A673 (cell line): Measurements from ENCODE around the gene OR2T1. TPM values are rescaled to one million over a fixed set of nuclear protein-coding genes. Genes with fewer than 3 reads are reported as not detected.

Experiments used
- BruUV-seq: library from RNA; stranded (reverse); fragments of 400-500 nt; replicated peaks from 2 replicates; lab custom pipeline; 2021; lab: Mats Ljungman, UMichigan
- CTCF ChIA-PET: fragments of 300-600 bp; sonication (Branson Sonifier 250); formaldehyde crosslinking; loops from one replicate; lab custom pipeline; 2022; ENCODE audit warnings: antibody characterized with exemption; lab: Charles Lee
- POLR2A ChIA-PET: fragments of 300-600 bp; sonication (Branson Sonifier 250); formaldehyde crosslinking; loops from one replicate; lab custom pipeline; 2022; ENCODE audit warnings: antibody characterized with exemption; ENCODE audit not compliant: low non-redundant PET; lab: Charles Lee
- DNase-seq: peaks from one replicate; pipeline ENCODE4 v3.0.0-alpha.2; 2015; ENCODE audit warnings: low spot score
- H3K27ac ChIP-seq: fragments of 200-600 bp; sonication (generic); 2 replicates; pipeline ENCODE4 v1.5.1; 2016; ENCODE audit warnings: mixed run types, low read depth, mild to moderate bottlenecking, mixed read lengths, antibody characterized with exemption, low read length; ENCODE audit not compliant: poor library complexity, severe bottlenecking
- H3K27me3 ChIP-seq: fragments of 200-600 bp; sonication (generic); replicated peaks from 2 replicates; pipeline ENCODE4 v1.6.1; 2017; ENCODE audit warnings: mixed run types, low read depth, mild to moderate bottlenecking, mixed read lengths, antibody characterized with exemption, low read length; ENCODE audit not compliant: insufficient read depth, poor library complexity
- H3K36me3 ChIP-seq: fragments of 200-600 bp; sonication (generic); 2 replicates; pipeline ENCODE4 v1.6.1; 2016; ENCODE audit warnings: mixed run types, mild to moderate bottlenecking, mixed read lengths, antibody characterized with exemption, low read length; ENCODE audit not compliant: insufficient read depth, poor library complexity, severe bottlenecking
- H3K4me1 ChIP-seq: fragments of 200-600 bp; sonication (generic); 2 replicates; pipeline ENCODE4 v1.6.1; 2017; ENCODE audit warnings: mixed run types, mild to moderate bottlenecking, mixed read lengths, antibody characterized with exemption, low read length; ENCODE audit not compliant: insufficient read depth, poor library complexity, severe bottlenecking
- H3K4me3 ChIP-seq: fragments of 200-600 bp; sonication (generic); 2 replicates; pipeline ENCODE4 v1.5.1; 2016; ENCODE audit warnings: low read depth, mixed run types, mild to moderate bottlenecking, mixed read lengths, low read length; ENCODE audit not compliant: poor library complexity, severe bottlenecking
- H3K9me3 ChIP-seq: fragments of 200-600 bp; sonication (generic); 2 replicates; pipeline ENCODE4 v1.6.1; 2016; ENCODE audit warnings: mixed run types, low read depth, mild to moderate bottlenecking, mixed read lengths, antibody characterized with exemption, low read length; ENCODE audit not compliant: poor library complexity, severe bottlenecking
- EZH2 ChIP-seq: fragments of 200-600 bp; sonication (generic); IDR thresholded peaks from 2 replicates; pipeline ENCODE4 v1.6.1; 2017; ENCODE audit warnings: borderline replicate concordance, low read depth, mild to moderate bottlenecking, mixed read lengths, antibody characterized with exemption, low read length; ENCODE audit not compliant: poor library complexity, severe bottlenecking
- intact Hi-C: fragments of 100-400 bp; cut with micrococcal nuclease; formaldehyde crosslinking; loops from one replicate; pipeline ENCODE4 v1.10.0; 2022; ENCODE audit not compliant: unreplicated experiment
- total RNA-seq: library from RNA; stranded (reverse); gene quantifications from 2 replicates; pipeline ENCODE4 v1.2.3, GENCODE V29; 2021
- TF ChIP-seq, protein P1 (sequence below): fragments of 300-800, 200-600 bp; sonication (generic); conservative IDR thresholded peaks from 2 replicates; pipeline ENCODE4 v1.5.1; 2017; ENCODE audit warnings: low read depth, mild to moderate bottlenecking, antibody characterized with exemption, low read length, moderate library complexity, mixed read lengths

Gene OR2T1
- total RNA-seq, 1 experiment from 2014 or later = not detected

GRCh38 chr1:248388426-248388825 is 14.4 kb upstream of the OR2T1 start:
- no peaks in the 10 kb centered on the region for H3K27me3 ChIP-seq
- no peak overlapping the region for H3K27ac ChIP-seq
- no peaks in the 10 kb centered on the region for H3K9me3 ChIP-seq
- no peak for DNase-seq
- H3K36me3 ChIP-seq = no peaks in the 10 kb centered on the region
- intact Hi-C loops = no loop called here
- POLR2A ChIA-PET = no interaction called here
- no peak overlapping the region for H3K4me3 ChIP-seq
- no peaks in the 10 kb centered on the region for H3K4me1 ChIP-seq
- CTCF ChIA-PET = no interaction called here
- TF ChIP-seq, protein P1, sequence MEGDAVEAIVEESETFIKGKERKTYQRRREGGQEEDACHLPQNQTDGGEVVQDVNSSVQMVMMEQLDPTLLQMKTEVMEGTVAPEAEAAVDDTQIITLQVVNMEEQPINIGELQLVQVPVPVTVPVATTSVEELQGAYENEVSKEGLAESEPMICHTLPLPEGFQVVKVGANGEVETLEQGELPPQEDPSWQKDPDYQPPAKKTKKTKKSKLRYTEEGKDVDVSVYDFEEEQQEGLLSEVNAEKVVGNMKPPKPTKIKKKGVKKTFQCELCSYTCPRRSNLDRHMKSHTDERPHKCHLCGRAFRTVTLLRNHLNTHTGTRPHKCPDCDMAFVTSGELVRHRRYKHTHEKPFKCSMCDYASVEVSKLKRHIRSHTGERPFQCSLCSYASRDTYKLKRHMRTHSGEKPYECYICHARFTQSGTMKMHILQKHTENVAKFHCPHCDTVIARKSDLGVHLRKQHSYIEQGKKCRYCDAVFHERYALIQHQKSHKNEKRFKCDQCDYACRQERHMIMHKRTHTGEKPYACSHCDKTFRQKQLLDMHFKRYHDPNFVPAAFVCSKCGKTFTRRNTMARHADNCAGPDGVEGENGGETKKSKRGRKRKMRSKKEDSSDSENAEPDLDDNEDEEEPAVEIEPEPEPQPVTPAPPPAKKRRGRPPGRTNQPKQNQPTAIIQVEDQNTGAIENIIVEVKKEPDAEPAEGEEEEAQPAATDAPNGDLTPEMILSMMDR = no peak
- TF ChIP-seq EZH2 = no peak
- no TSS peak for BruUV-seq

DNA sequence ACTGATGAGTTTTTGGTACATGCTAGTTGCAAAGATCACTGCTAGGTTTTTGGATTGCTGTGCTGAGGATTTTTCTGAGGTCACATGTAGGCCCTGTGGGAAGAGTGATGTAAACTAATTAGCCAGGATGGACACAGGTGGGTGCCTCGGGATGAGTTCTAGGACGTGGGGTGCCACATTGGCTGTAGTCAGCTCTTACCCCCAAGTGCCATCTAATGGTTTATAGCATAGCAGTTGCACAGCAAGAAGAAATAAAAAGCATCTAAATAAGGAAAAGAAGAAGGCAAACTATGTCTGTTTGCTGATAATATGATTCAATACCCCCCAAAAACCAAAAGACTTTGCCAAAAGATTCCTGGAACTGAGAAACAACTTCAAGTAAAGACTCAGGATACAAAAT is 9.8 kb upstream of the OR2T1 start:
- ChIA-PET POLR2A (no interaction called here), CTCF (no interaction called here)
- H3K27me3 ChIP-seq = no peaks in the 10 kb centered on the region
- no peaks in the 10 kb centered on the region for H3K36me3 ChIP-seq
- TF ChIP-seq EZH2 = no peak
- TF ChIP-seq, protein P1 = no peak
- DNase-seq = no peak
- BruUV-seq = no TSS peak
- H3K9me3 ChIP-seq = no peaks in the 10 kb centered on the region
- intact Hi-C loops = no loop called here
- no peak overlapping the region for H3K4me3 ChIP-seq
- no peak overlapping the region for H3K27ac ChIP-seq
- H3K4me1 ChIP-seq = no peaks in the 10 kb centered on the region

- BruUV-seq = no TSS peak
- no peaks in the 10 kb centered on the region for H3K36me3 ChIP-seq
- H3K4me1 ChIP-seq = no peaks in the 10 kb centered on the region
- intact Hi-C loops = loop anchor here (1.0 to 2.0 kb wide), 4 partner anchors 208 to 403 kb away; partner anchors contain the start of gene OR14I1
- H3K27me3 ChIP-seq = no peaks in the 10 kb centered on the region
- no peaks in the 10 kb centered on the region for H3K9me3 ChIP-seq
- H3K27ac ChIP-seq = no peak overlapping the region
- no peak overlapping the region for H3K4me3 ChIP-seq
- TF ChIP-seq, protein P1 = peak; percentile 44
- TF ChIP-seq EZH2 = no peak
- DNase-seq = peak; percentile 30
- ChIA-PET POLR2A (no interaction called here), CTCF (no interaction called here)
These were observed 1.2 kb downstream of the OR2T1 start for GRCh38 chr1:248404024-248404423.
